ENCODE measurements around the gene PRG2.

GRCh38 chr11:57409321-57410100 lies 19.1 kb upstream of the PRG2 start:
- TF ChIP-seq, protein P1, sequence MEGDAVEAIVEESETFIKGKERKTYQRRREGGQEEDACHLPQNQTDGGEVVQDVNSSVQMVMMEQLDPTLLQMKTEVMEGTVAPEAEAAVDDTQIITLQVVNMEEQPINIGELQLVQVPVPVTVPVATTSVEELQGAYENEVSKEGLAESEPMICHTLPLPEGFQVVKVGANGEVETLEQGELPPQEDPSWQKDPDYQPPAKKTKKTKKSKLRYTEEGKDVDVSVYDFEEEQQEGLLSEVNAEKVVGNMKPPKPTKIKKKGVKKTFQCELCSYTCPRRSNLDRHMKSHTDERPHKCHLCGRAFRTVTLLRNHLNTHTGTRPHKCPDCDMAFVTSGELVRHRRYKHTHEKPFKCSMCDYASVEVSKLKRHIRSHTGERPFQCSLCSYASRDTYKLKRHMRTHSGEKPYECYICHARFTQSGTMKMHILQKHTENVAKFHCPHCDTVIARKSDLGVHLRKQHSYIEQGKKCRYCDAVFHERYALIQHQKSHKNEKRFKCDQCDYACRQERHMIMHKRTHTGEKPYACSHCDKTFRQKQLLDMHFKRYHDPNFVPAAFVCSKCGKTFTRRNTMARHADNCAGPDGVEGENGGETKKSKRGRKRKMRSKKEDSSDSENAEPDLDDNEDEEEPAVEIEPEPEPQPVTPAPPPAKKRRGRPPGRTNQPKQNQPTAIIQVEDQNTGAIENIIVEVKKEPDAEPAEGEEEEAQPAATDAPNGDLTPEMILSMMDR (conservative IDR thresholded peaks at IDR 0.05; ENCODE audit: low read depth, low read length): no peak
- TF ChIP-seq EZH2phosphoT487 (IDR thresholded peaks at IDR 0.05; ENCODE audit: borderline replicate concordance, low read length) (no peak), EZH2 (IDR thresholded peaks at IDR 0.05; ENCODE audit: low read length, unreplicated experiment) (no peak)
